NOMO-1 treated with DMSO at 0.1 percent for 48 hours (cell line): ENCODE data around the gene DOCK2.
"Not testable (repeated sequence)": the region's sequence is repeated elsewhere in the genome, so short reads cannot be mapped to it uniquely, and the experiment has no call there.

Experiments used
- DNase-seq: peaks from one replicate; lab custom pipeline; 2025; ENCODE audit not compliant: unreplicated experiment; lab: John Stamatoyannopoulos, UW

DOCK2 gene

GRCh38 chr5:169811680-169812079, 174.6 kb downstream of the DOCK2 start:
- no peak for DNase-seq

GRCh38 chr5:169812786-169813185, 175.7 kb downstream of the DOCK2 start:
- no peak for DNase-seq

GRCh38 chr5:169814045-169814444, 177.0 kb downstream of the DOCK2 start:
- no peak for DNase-seq

- no peak for DNase-seq
Measured at GRCh38 chr5:169814522-169814921, 177.4 kb downstream of the DOCK2 start.

- DNase-seq = no peak
Measured at GRCh38 chr5:169817031-169817430, 180.0 kb downstream of the DOCK2 start.

- no peak for DNase-seq
Measured at GRCh38 chr5:169826618-169827017, 189.5 kb downstream of the DOCK2 start.

- no peak for DNase-seq
Measured at GRCh38 chr5:169827769-169828168, 190.7 kb downstream of the DOCK2 start.

- DNase-seq = no peak
Measured at GRCh38 chr5:169828385-169828784, 191.3 kb downstream of the DOCK2 start.

GRCh38 chr5:169831331-169831730, 194.3 kb downstream of the DOCK2 start:
- no peak for DNase-seq

GRCh38 chr5:169832304-169832703, 195.2 kb downstream of the DOCK2 start:
- no peak for DNase-seq

- DNase-seq = no peak
Measured at GRCh38 chr5:169832845-169833244, 195.8 kb downstream of the DOCK2 start.

- DNase-seq = not testable (repeated sequence)
Measured at GRCh38 chr5:169833681-169834292, 196.7 kb downstream of the DOCK2 start.

GRCh38 chr5:169834540-169834939, 197.5 kb downstream of the DOCK2 start:
- DNase-seq = not testable (repeated sequence)

GRCh38 chr5:169836835-169837536, 199.9 kb downstream of the DOCK2 start:
- no peak for DNase-seq

- DNase-seq = no peak
Measured at GRCh38 chr5:169837686-169838085, 200.6 kb downstream of the DOCK2 start.

GRCh38 chr5:169838688-169839087, 201.6 kb downstream of the DOCK2 start:
- DNase-seq = no peak

- no peak for DNase-seq
Measured at GRCh38 chr5:169840405-169840804, 203.3 kb downstream of the DOCK2 start.

- DNase-seq = no peak
Measured at GRCh38 chr5:169842699-169843098, 205.6 kb downstream of the DOCK2 start.

GRCh38 chr5:169847519-169847918, 210.4 kb downstream of the DOCK2 start:
- DNase-seq = no peak

GRCh38 chr5:169848271-169848670, 211.2 kb downstream of the DOCK2 start:
- DNase-seq = no peak

GRCh38 chr5:169848792-169849191, 211.7 kb downstream of the DOCK2 start:
- DNase-seq = no peak

- peak; percentile 6 for DNase-seq
Measured at GRCh38 chr5:169850409-169850808, 213.3 kb downstream of the DOCK2 start.
